ENCODE results near the gene CEP104. TPM values are rescaled to one million over a fixed set of nuclear protein-coding genes. Genes with fewer than 3 reads are reported as not detected.

CEP104 gene
- total and polyA plus RNA-seq, 2 experiments from 2014 or later, result 12.3 to 29.8 TPM

- no peak overlapping the region for H3K4me2 ChIP-seq (ENCODE audit: unreplicated experiment)
- H3K27ac ChIP-seq, result no peak overlapping the region
- no peaks in the 10 kb centered on the region for H3K27me3 ChIP-seq (replicated peaks; ENCODE audit: insufficient read depth)
- no peaks in the 10 kb centered on the region for H3K9me3 ChIP-seq (ENCODE audit: low read depth)
- peaks cover 10% of the 10 kb centered on the region; the same call in 1 of the 2 replicates for H3K4me1 ChIP-seq (ENCODE audit: insufficient read depth)
- no peak overlapping the region for H2AFZ ChIP-seq
- no peak overlapping the region for H3K4me3 ChIP-seq
- no peak for TF ChIP-seq EZH2phosphoT487 (IDR thresholded peaks at IDR 0.05; ENCODE audit: insufficient read depth, low read depth)
- TF ChIP-seq EZH2 (IDR thresholded peaks at IDR 0.05; ENCODE audit: insufficient read depth, poor library complexity, severe bottlenecking), result no peak
- no peak overlapping the region for H3K9ac ChIP-seq
- H3F3A ChIP-seq (ENCODE audit: insufficient read depth), result peaks cover 4% of the 10 kb centered on the region; the same call in 1 of the 2 replicates
- H3K79me2 ChIP-seq (ENCODE audit: insufficient read depth), result peaks cover 88% of the 10 kb centered on the region
- H3K36me3 ChIP-seq (ENCODE audit: low read depth), result peaks cover 5% of the 10 kb centered on the region; the same call in 1 of the 2 replicates
- H3K9me2 ChIP-seq (ENCODE audit: insufficient read depth), result no peaks in the 10 kb centered on the region
- DNase-seq, result peak; percentile 7
- H4K20me1 ChIP-seq (ENCODE audit: insufficient read depth), result no peaks in the 10 kb centered on the region
- in situ Hi-C loops (cut with MboI), result no loop called here
- 95% methylated on average over 13 of the region's 13 CpGs for WGBS, 2 experiments (ENCODE audit: low coverage in 1 of 2, low lambda C conversion rate in 2 of 2, missing lambda C conversion rate in 2 of 2)
These were observed 38.4 kb upstream of the CEP104 start for GRCh38 chr1:3895279-3895950.

GRCh38 chr1:3894626-3895278 lies 37.7 kb upstream of the CEP104 start:
- Histone ChIP-seq H3K4me2 (ENCODE audit: unreplicated experiment) (no peak overlapping the region), H3K79me2 (ENCODE audit: insufficient read depth) (peaks cover 85% of the 10 kb centered on the region), H3K27me3 (replicated peaks; ENCODE audit: insufficient read depth) (no peaks in the 10 kb centered on the region), H3K9ac (no peak overlapping the region), H2AFZ (no peak overlapping the region), H3F3A (ENCODE audit: insufficient read depth) (peaks cover 4% of the 10 kb centered on the region; the same call in 1 of the 2 replicates), H3K9me2 (ENCODE audit: insufficient read depth) (no peaks in the 10 kb centered on the region), H3K4me1 (ENCODE audit: insufficient read depth) (peaks cover 10% of the 10 kb centered on the region; the same call in 1 of the 2 replicates), H3K27ac (no peak overlapping the region), H3K9me3 (ENCODE audit: low read depth) (no peaks in the 10 kb centered on the region), H4K20me1 (ENCODE audit: insufficient read depth) (no peaks in the 10 kb centered on the region), H3K4me3 (no peak overlapping the region), H3K36me3 (ENCODE audit: low read depth) (peaks cover 12% of the 10 kb centered on the region; the same call in 1 of the 2 replicates)
- no peak for DNase-seq
- 95 to 97% methylated on average over 17 of the region's 17 CpGs for WGBS, 2 experiments (ENCODE audit: low coverage in 1 of 2, low lambda C conversion rate in 2 of 2, missing lambda C conversion rate in 2 of 2)
- TF ChIP-seq EZH2phosphoT487 (IDR thresholded peaks at IDR 0.05; ENCODE audit: insufficient read depth, low read depth), result no peak
- TF ChIP-seq EZH2 (IDR thresholded peaks at IDR 0.05; ENCODE audit: insufficient read depth, poor library complexity, severe bottlenecking), result no peak
- in situ Hi-C loops (cut with MboI), result no loop called here

DNA sequence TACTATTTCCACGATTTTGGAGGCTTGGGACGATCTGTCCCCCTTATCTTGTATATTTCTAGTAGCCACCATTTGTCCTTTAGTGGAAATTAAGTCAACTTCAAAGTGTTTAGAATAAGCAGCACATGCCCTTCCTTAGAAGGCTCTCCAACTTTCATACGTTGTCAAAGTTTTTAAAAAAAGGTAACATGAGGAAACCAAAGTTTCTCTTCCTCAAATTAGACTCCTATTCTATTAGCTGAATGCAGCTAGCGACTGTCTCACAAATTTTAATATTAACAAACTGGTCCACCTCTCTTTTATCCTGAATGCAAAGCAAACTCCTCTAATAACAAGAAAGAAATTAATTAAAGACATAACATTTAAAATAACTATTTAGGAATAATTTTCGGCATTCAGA lies 36.2 kb upstream of the CEP104 start:
- Histone ChIP-seq H3K4me1 (ENCODE audit: insufficient read depth) (peaks cover 10% of the 10 kb centered on the region; the same call in 1 of the 2 replicates), H3K9me2 (ENCODE audit: insufficient read depth) (no peaks in the 10 kb centered on the region), H4K20me1 (ENCODE audit: insufficient read depth) (no peaks in the 10 kb centered on the region), H2AFZ (no peak overlapping the region), H3K27me3 (replicated peaks; ENCODE audit: insufficient read depth) (no peaks in the 10 kb centered on the region), H3K9me3 (ENCODE audit: low read depth) (no peaks in the 10 kb centered on the region), H3K27ac (no peak overlapping the region), H3K4me2 (ENCODE audit: unreplicated experiment) (no peak overlapping the region), H3F3A (ENCODE audit: insufficient read depth) (peaks cover 4% of the 10 kb centered on the region; the same call in 1 of the 2 replicates), H3K36me3 (ENCODE audit: low read depth) (peaks cover 19% of the 10 kb centered on the region; the same call in 1 of the 2 replicates), H3K79me2 (ENCODE audit: insufficient read depth) (peaks cover 70% of the 10 kb centered on the region), H3K4me3 (no peak overlapping the region), H3K9ac (no peak overlapping the region)
- DNase-seq, result no peak
- 79% methylated on average over 5 of the region's 5 CpGs for WGBS, 2 experiments (ENCODE audit: low coverage in 1 of 2, low lambda C conversion rate in 2 of 2, missing lambda C conversion rate in 2 of 2)
- in situ Hi-C loops (cut with MboI), result no loop called here
- TF ChIP-seq EZH2 (IDR thresholded peaks at IDR 0.05; ENCODE audit: insufficient read depth, poor library complexity, severe bottlenecking) (no peak), EZH2phosphoT487 (IDR thresholded peaks at IDR 0.05; ENCODE audit: insufficient read depth, low read depth) (no peak)

GRCh38 chr1:3892748-3893147 lies 35.7 kb upstream of the CEP104 start:
- peaks cover 65% of the 10 kb centered on the region for H3K79me2 ChIP-seq (ENCODE audit: insufficient read depth)
- no peaks in the 10 kb centered on the region for H3K9me3 ChIP-seq (ENCODE audit: low read depth)
- in situ Hi-C loops (cut with MboI), result no loop called here

More at GRCh38 chr1:3892748-3893147, 35.7 kb upstream of the CEP104 start:
- H3K4me3 ChIP-seq, result no peak overlapping the region
- 58 to 60% methylated on average over 14 of the region's 14 CpGs for WGBS, 2 experiments (ENCODE audit: low coverage in 1 of 2, low lambda C conversion rate in 2 of 2, missing lambda C conversion rate in 2 of 2)
- peaks cover 24% of the 10 kb centered on the region; the same call in 1 of the 2 replicates for H3K36me3 ChIP-seq (ENCODE audit: low read depth)
- H2AFZ ChIP-seq, result no peak overlapping the region
- H3K4me1 ChIP-seq (ENCODE audit: insufficient read depth), result peaks cover 10% of the 10 kb centered on the region; the same call in 1 of the 2 replicates
- no peak for DNase-seq
- TF ChIP-seq EZH2 (IDR thresholded peaks at IDR 0.05; ENCODE audit: insufficient read depth, poor library complexity, severe bottlenecking) (no peak), EZH2phosphoT487 (IDR thresholded peaks at IDR 0.05; ENCODE audit: insufficient read depth, low read depth) (no peak)
- H3K27ac ChIP-seq, result no peak overlapping the region
- no peaks in the 10 kb centered on the region for H4K20me1 ChIP-seq (ENCODE audit: insufficient read depth)
- H3K9ac ChIP-seq, result no peak overlapping the region
- no peak overlapping the region for H3K4me2 ChIP-seq (ENCODE audit: unreplicated experiment)
- no peaks in the 10 kb centered on the region for H3K27me3 ChIP-seq (replicated peaks; ENCODE audit: insufficient read depth)
- peaks cover 4% of the 10 kb centered on the region; the same call in 1 of the 2 replicates for H3F3A ChIP-seq (ENCODE audit: insufficient read depth)
- H3K9me2 ChIP-seq (ENCODE audit: insufficient read depth), result no peaks in the 10 kb centered on the region
